H9 (cell line): ENCODE results near the gene ARNT2. TPM values are rescaled to one million over a fixed set of nuclear protein-coding genes. Genes with fewer than 3 reads are reported as not detected.

Experiments
- DNase-seq: peaks from one replicate; pipeline ENCODE4 v3.0.0-alpha.2; 2017
- H2AFZ ChIP-seq: one replicate; pipeline ENCODE4 v1.6.1; 2013; ENCODE audit warnings: mild to moderate bottlenecking, low read length, control low read depth, moderate library complexity
- H2AK5ac ChIP-seq: 2 replicates; pipeline ENCODE4 v1.6.1; 2013; ENCODE audit warnings: low read length, control low read depth, mixed read lengths; ENCODE audit not compliant: insufficient read length
- H2BK120ac ChIP-seq: one replicate; pipeline ENCODE4 v1.6.1; 2013; ENCODE audit warnings: low read depth, mild to moderate bottlenecking, low read length, control low read depth, inconsistent platforms; ENCODE audit not compliant: poor library complexity, severe bottlenecking
- H2BK12ac ChIP-seq: 2 replicates; pipeline ENCODE4 v1.6.1; 2013; ENCODE audit warnings: low read length, control low read depth, mixed read lengths, low read depth; ENCODE audit not compliant: insufficient read length
- H2BK15ac ChIP-seq: 2 replicates; pipeline ENCODE4 v1.6.1; 2013; ENCODE audit warnings: low read depth, low read length, control low read depth
- H2BK20ac ChIP-seq: one replicate; pipeline ENCODE4 v1.6.1; 2013; ENCODE audit warnings: low read depth, mild to moderate bottlenecking, low read length, control low read depth, inconsistent platforms; ENCODE audit not compliant: poor library complexity, severe bottlenecking
- H2BK5ac ChIP-seq: 2 replicates; pipeline ENCODE4 v1.6.1; 2013; ENCODE audit warnings: low read length, control low read depth, mixed read lengths; ENCODE audit not compliant: insufficient read length
- H3K14ac ChIP-seq: 2 replicates; pipeline ENCODE4 v1.6.1; 2013; ENCODE audit warnings: low read length, control low read depth; ENCODE audit not compliant: insufficient read depth
- H3K18ac ChIP-seq: 2 replicates; pipeline ENCODE4 v1.6.1; 2013; ENCODE audit warnings: low read depth, mild to moderate bottlenecking, mixed read lengths, low read length, control low read depth; ENCODE audit not compliant: insufficient read length
- H3K23ac ChIP-seq: 2 replicates; pipeline ENCODE4 v1.6.1; 2013; ENCODE audit warnings: low read length, control low read depth, mixed read lengths, low read depth; ENCODE audit not compliant: insufficient read length
- H3K23me2 ChIP-seq: 2 replicates; pipeline ENCODE4 v1.6.1; 2013; ENCODE audit warnings: low read depth, mild to moderate bottlenecking, mixed read lengths, low read length, control low read depth; ENCODE audit not compliant: insufficient read length, poor library complexity, severe bottlenecking
- H3K27ac ChIP-seq: 2 replicates; pipeline ENCODE4 v1.5.1; 2013; ENCODE audit warnings: low read length, control low read depth, mixed read lengths, low read depth; ENCODE audit not compliant: insufficient read length
- H3K27me3 ChIP-seq: 2 replicates; pipeline ENCODE4 v1.6.1; 2013; ENCODE audit warnings: low read length, control low read depth, inconsistent platforms; ENCODE audit not compliant: insufficient read depth
- H3K4ac ChIP-seq: 2 replicates; pipeline ENCODE4 v1.6.1; 2013; ENCODE audit warnings: low read depth, mild to moderate bottlenecking, control low read depth, inconsistent platforms, low read length, moderate library complexity
- H3K4me1 ChIP-seq: 2 replicates; pipeline ENCODE4 v1.6.1; 2013; ENCODE audit warnings: low read length, control low read depth, inconsistent platforms; ENCODE audit not compliant: insufficient read depth
- H3K4me2 ChIP-seq: 2 replicates; pipeline ENCODE4 v1.6.1; 2013; ENCODE audit warnings: low read length, control low read depth, mixed read lengths; ENCODE audit not compliant: insufficient read length, insufficient read depth
- H3K56ac ChIP-seq: 2 replicates; pipeline ENCODE4 v1.6.1; 2013; ENCODE audit warnings: low read depth, mild to moderate bottlenecking, mixed read lengths, low read length, control low read depth; ENCODE audit not compliant: insufficient read length
- H3K79me1 ChIP-seq: 2 replicates; pipeline ENCODE4 v1.6.1; 2013; ENCODE audit warnings: low read depth, mild to moderate bottlenecking, moderate library complexity, low read length, control low read depth, inconsistent platforms; ENCODE audit not compliant: insufficient read depth, poor library complexity, severe bottlenecking
- H3K79me2 ChIP-seq: 2 replicates; pipeline ENCODE4 v1.6.1; 2013; ENCODE audit warnings: low read length, control low read depth, inconsistent platforms; ENCODE audit not compliant: insufficient read depth
- H3K9ac ChIP-seq: 2 replicates; pipeline ENCODE4 v1.6.1; 2013; ENCODE audit warnings: low read length, control low read depth, mixed read lengths; ENCODE audit not compliant: insufficient read length; ENCODE audit errors: extremely low read depth
- H3K9me3 ChIP-seq: one replicate; pipeline ENCODE4 v1.6.1; 2013; ENCODE audit warnings: low read depth, low read length, inconsistent platforms; ENCODE audit not compliant: control insufficient read depth
- H3T11ph ChIP-seq: one replicate; pipeline ENCODE4 v1.6.1; 2013; ENCODE audit warnings: mild to moderate bottlenecking, low read length, control low read depth, inconsistent platforms
- H4K20me1 ChIP-seq: one replicate; pipeline ENCODE4 v1.6.1; 2013; ENCODE audit not compliant: control insufficient read depth, insufficient read length, insufficient read depth
- H4K5ac ChIP-seq: 2 replicates; pipeline ENCODE4 v1.6.1; 2013; ENCODE audit warnings: low read depth, mild to moderate bottlenecking, mixed read lengths, low read length, control low read depth; ENCODE audit not compliant: insufficient read length
- H4K8ac ChIP-seq: replicated peaks from 2 replicates; pipeline ENCODE4 v1.6.1; 2013; ENCODE audit warnings: low read length, control low read depth, mixed read lengths, low read depth; ENCODE audit not compliant: insufficient read length
- H4K91ac ChIP-seq: 2 replicates; pipeline ENCODE4 v1.6.1; 2013; ENCODE audit warnings: low read depth, mild to moderate bottlenecking, moderate library complexity, mixed read lengths, low read length, control low read depth; ENCODE audit not compliant: insufficient read length
- H3K27ac Mint-ChIP-seq, 3 experiments: 2 replicates in 2 of 3; 3 replicates in 1 of 3; pipeline ENCODE4 v1.8.0; 2020 to 2021; ENCODE audit warnings: mixed read lengths in 3 of 3, mild to moderate bottlenecking in 1 of 3, moderate library complexity in 1 of 3
- H3K27me3 Mint-ChIP-seq: 2 replicates; pipeline ENCODE4 v1.8.0; 2021; ENCODE audit warnings: low read depth, mild to moderate bottlenecking, moderate library complexity, mixed read lengths
- H3K36me3 Mint-ChIP-seq, 3 experiments: 2 replicates in 2 of 3; 3 replicates in 1 of 3; pipeline ENCODE4 v1.8.0; 2020 to 2021; ENCODE audit warnings: low read depth in 3 of 3, mixed read lengths in 3 of 3; ENCODE audit not compliant: insufficient read depth in 1 of 3
- H3K4me1 Mint-ChIP-seq, 2 experiments: 2 replicates each; pipeline ENCODE4 v1.8.0; 2020; ENCODE audit warnings: mixed read lengths in 2 of 2
- H3K4me3 Mint-ChIP-seq, 2 experiments: 2 replicates in 1 of 2; 3 replicates in 1 of 2; pipeline ENCODE4 v1.8.0; 2020 to 2021; ENCODE audit warnings: mild to moderate bottlenecking in 2 of 2, mixed read lengths in 2 of 2, moderate library complexity in 1 of 2
- H3K9me3 Mint-ChIP-seq, 2 experiments: 2 replicates in 1 of 2; 3 replicates in 1 of 2; pipeline ENCODE4 v1.8.0; 2020; ENCODE audit warnings: mild to moderate bottlenecking in 2 of 2, mixed read lengths in 2 of 2, moderate library complexity in 1 of 2
- WGBS: extraction: QIAGEN DNeasy Blood & Tissue Kit; methylation state at CpG from one replicate; pipeline ENCODE4 v1.1.7; 2013; ENCODE audit warnings: missing lambda C conversion rate, low lambda C conversion rate, mixed read lengths; ENCODE audit not compliant: insufficient read length; ENCODE audit errors: extremely low coverage; 5-methylcytosine and 5-hydroxymethylcytosine counted together
- total RNA-seq: library from RNA; stranded (reverse); gene quantifications from 2 replicates; pipeline ENCODE4 v1.2.1, GENCODE V29; 2021
- TF ChIP-seq, protein P1 (sequence below): fragments of 200-600 bp; sonication (generic); conservative IDR thresholded peaks from 3 replicates; pipeline ENCODE4 v1.8.0; 2021; ENCODE audit warnings: antibody characterized with exemption, mild to moderate bottlenecking

Gene ARNT2
- total RNA-seq, 1 experiment from 2014 or later: 10.5 TPM

DNA sequence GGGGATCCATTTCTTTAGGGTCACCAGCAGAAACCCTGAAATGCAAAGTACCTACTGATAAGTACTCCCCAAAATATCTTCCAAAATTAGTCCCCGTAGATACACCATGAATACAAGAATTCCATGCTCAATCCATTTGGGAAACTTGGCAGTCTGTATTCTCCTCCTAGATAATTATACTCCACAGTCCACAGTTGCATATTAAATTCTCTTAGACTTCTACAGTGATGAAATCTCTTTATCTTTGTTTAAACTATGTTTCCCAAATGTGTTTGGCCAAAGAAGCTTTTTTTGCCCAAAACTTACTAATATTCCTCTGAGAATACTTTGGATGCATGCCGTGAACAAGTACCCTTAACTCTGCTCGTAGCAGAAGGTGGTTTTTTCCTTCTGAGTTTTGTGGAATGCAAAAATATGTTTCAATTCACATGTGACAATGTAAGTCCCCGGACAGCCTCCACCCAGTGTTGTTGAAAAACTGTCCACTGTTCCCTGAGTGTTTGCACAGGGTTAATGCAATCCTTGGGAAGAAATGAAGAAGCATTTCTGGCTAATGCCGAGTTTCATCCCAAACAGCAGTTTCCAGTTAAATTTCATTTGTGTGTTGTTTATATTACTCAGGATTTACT is 126.7 kb downstream of the ARNT2 start:
- H3K9ac ChIP-seq: no peak overlapping the region
- Mint-ChIP-seq H3K9me3 (peaks cover 21 to 24% of the 10 kb centered on the region in 2 experiments), H3K4me1 (peaks cover 2% of the 10 kb centered on the region in 2 experiments), H3K36me3 (peaks cover 20 to 35% (median 26%) of the 10 kb centered on the region in 3 experiments), H3K27me3 (peaks cover 3% of the 10 kb centered on the region), H3K27ac (no peak overlapping the region), H3K4me3 (no peak overlapping the region)
- no peak overlapping the region for H3T11ph ChIP-seq
- H3K9me3 ChIP-seq: no peaks in the 10 kb centered on the region
- H2AFZ ChIP-seq: no peak overlapping the region
- TF ChIP-seq, protein P1, sequence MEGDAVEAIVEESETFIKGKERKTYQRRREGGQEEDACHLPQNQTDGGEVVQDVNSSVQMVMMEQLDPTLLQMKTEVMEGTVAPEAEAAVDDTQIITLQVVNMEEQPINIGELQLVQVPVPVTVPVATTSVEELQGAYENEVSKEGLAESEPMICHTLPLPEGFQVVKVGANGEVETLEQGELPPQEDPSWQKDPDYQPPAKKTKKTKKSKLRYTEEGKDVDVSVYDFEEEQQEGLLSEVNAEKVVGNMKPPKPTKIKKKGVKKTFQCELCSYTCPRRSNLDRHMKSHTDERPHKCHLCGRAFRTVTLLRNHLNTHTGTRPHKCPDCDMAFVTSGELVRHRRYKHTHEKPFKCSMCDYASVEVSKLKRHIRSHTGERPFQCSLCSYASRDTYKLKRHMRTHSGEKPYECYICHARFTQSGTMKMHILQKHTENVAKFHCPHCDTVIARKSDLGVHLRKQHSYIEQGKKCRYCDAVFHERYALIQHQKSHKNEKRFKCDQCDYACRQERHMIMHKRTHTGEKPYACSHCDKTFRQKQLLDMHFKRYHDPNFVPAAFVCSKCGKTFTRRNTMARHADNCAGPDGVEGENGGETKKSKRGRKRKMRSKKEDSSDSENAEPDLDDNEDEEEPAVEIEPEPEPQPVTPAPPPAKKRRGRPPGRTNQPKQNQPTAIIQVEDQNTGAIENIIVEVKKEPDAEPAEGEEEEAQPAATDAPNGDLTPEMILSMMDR: no peak
- WGBS: no CpG with 5 or more reads among the region's 5 CpGs
- H3K56ac ChIP-seq: no peak overlapping the region
- H3K4me2 ChIP-seq: no peak overlapping the region
- H2BK15ac ChIP-seq: no peak overlapping the region
- H3K4ac ChIP-seq: no peak overlapping the region
- H2BK120ac ChIP-seq: no peak overlapping the region
- H2AK5ac ChIP-seq: no peak overlapping the region
- DNase-seq: no peak
- H3K27ac ChIP-seq: no peak overlapping the region
- H2BK12ac ChIP-seq: no peak overlapping the region
- H4K20me1 ChIP-seq: no peaks in the 10 kb centered on the region
- no peaks in the 10 kb centered on the region for H3K23me2 ChIP-seq
- no peak overlapping the region for H3K23ac ChIP-seq
- H3K79me1 ChIP-seq: no peaks in the 10 kb centered on the region
- H4K8ac ChIP-seq: no peak overlapping the region
- H3K4me1 ChIP-seq: no peaks in the 10 kb centered on the region; the same call in 1 of the 2 replicates
- H2BK20ac ChIP-seq: no peak overlapping the region
- no peak overlapping the region for H2BK5ac ChIP-seq
- H3K79me2 ChIP-seq: no peaks in the 10 kb centered on the region
- H4K5ac ChIP-seq: no peak overlapping the region
- no peaks in the 10 kb centered on the region for H3K27me3 ChIP-seq
- H4K91ac ChIP-seq: no peak overlapping the region
- H3K14ac ChIP-seq: no peak overlapping the region
- H3K18ac ChIP-seq: no peak overlapping the region
